H1 (cell line): ENCODE measurements around the gene PGP. TPM values are rescaled to one million over a fixed set of nuclear protein-coding genes. Genes with fewer than 3 reads are reported as not detected.

Experiments
- CTCF ChIA-PET: fragments of 300-600 bp; sonication (Branson Sonifier 250); formaldehyde crosslinking; loops from one replicate; lab custom pipeline; 2021; ENCODE audit not compliant: partially characterized antibody; lab: Charles Lee
- POLR2A ChIA-PET: fragments of 300-600 bp; sonication (Branson Sonifier 250); formaldehyde crosslinking; loops from one replicate; lab custom pipeline; 2021; ENCODE audit warnings: inconsistent platforms; ENCODE audit not compliant: partially characterized antibody; lab: Charles Lee
- DNase-seq, 2 experiments: peaks; one replicate each; pipeline versions ENCODE4 v3.0.0 to v3.0.0-alpha.2; 2010 to 2022; ENCODE audit warnings: low spot score in 2 of 2, low read depth in 1 of 2, mixed read lengths in 1 of 2
- FAIRE-seq: peaks from 2 replicates; lab custom pipeline; 2011; peaks lifted over from hg19 to GRCh38; lab: Jason Lieb, UNC
- H2AFZ ChIP-seq: 2 replicates; pipeline ENCODE4 v1.8.1; 2012; ENCODE audit warnings: low read length, inconsistent platforms
- H2AK5ac ChIP-seq: 2 replicates; pipeline ENCODE4 v1.6.1; 2013; ENCODE audit warnings: low read depth, low read length
- H2BK120ac ChIP-seq: replicated peaks from 2 replicates; pipeline ENCODE3; 2013; ENCODE audit warnings: low read depth, low read length, inconsistent platforms
- H2BK12ac ChIP-seq: 2 replicates; pipeline ENCODE4 v1.6.1; 2013; ENCODE audit warnings: low read depth, low read length
- H2BK15ac ChIP-seq: 2 replicates; pipeline ENCODE4 v1.6.1; 2013; ENCODE audit warnings: low read length
- H2BK20ac ChIP-seq: 2 replicates; pipeline ENCODE4 v1.6.1; 2013; ENCODE audit warnings: low read length
- H2BK5ac ChIP-seq: 2 replicates; pipeline ENCODE4 v1.6.1; 2013; ENCODE audit warnings: low read depth, low read length
- H3K14ac ChIP-seq: 2 replicates; pipeline ENCODE4 v1.6.1; 2013; ENCODE audit warnings: inconsistent platforms; ENCODE audit not compliant: insufficient read length
- H3K18ac ChIP-seq: 2 replicates; pipeline ENCODE4 v1.6.1; 2013; ENCODE audit warnings: low read length; ENCODE audit errors: extremely low read depth
- H3K23ac ChIP-seq: 2 replicates; pipeline ENCODE4 v1.6.1; 2013; ENCODE audit warnings: inconsistent platforms; ENCODE audit not compliant: insufficient read length
- H3K23me2 ChIP-seq: 2 replicates; pipeline ENCODE4 v1.6.1; 2013; ENCODE audit warnings: low read depth, low read length
- H3K27ac ChIP-seq: 2 replicates; pipeline ENCODE4 v1.6.1; 2011; ENCODE audit warnings: low read depth, low read length, inconsistent platforms
- H3K27me3 ChIP-seq, 4 experiments: replicated peaks in 1 of 4; 1 replicate in 1 of 4; 2 replicates in 3 of 4; pipeline versions ENCODE4 v1.6.1 to v1.8.1; 2011 to 2013; ENCODE audit warnings: low read length in 3 of 4, mild to moderate bottlenecking in 3 of 4, inconsistent platforms in 2 of 4, mixed read lengths in 2 of 4, moderate library complexity in 1 of 4; ENCODE audit not compliant: control insufficient read depth in 3 of 4, insufficient read depth in 3 of 4; ENCODE audit errors: extremely low read depth in 1 of 4
- H3K36me3 ChIP-seq, 4 experiments: 2 replicates each; pipeline versions ENCODE4 v1.6.1 to v1.8.1; 2011 to 2013; ENCODE audit warnings: mild to moderate bottlenecking in 4 of 4, low read length in 3 of 4, moderate library complexity in 2 of 4, control low read depth in 1 of 4, inconsistent platforms in 1 of 4; ENCODE audit not compliant: insufficient read depth in 4 of 4, control insufficient read depth in 2 of 4
- H3K4ac ChIP-seq: replicated peaks from 2 replicates; pipeline ENCODE3; 2013; ENCODE audit warnings: low read length, low read depth, mixed read lengths, inconsistent platforms; ENCODE audit not compliant: insufficient read length
- H3K4me1 ChIP-seq, 4 experiments: replicated peaks in 1 of 4; 1 replicate in 1 of 4; 2 replicates in 3 of 4; pipeline versions ENCODE4 v1.6.1 to v1.8.1; 2011 to 2013; ENCODE audit warnings: low read length in 3 of 4, inconsistent platforms in 2 of 4, mixed read lengths in 1 of 4; ENCODE audit not compliant: insufficient read depth in 4 of 4, control insufficient read depth in 3 of 4
- H3K4me2 ChIP-seq, 2 experiments: 2 replicates each; pipeline versions ENCODE4 v1.6.1 to v1.8.1; 2011 to 2013; ENCODE audit warnings: low read depth in 2 of 2, low read length in 2 of 2, control low read depth in 1 of 2, inconsistent platforms in 1 of 2, mild to moderate bottlenecking in 1 of 2; ENCODE audit not compliant: insufficient read depth in 1 of 2
- H3K4me3 ChIP-seq, 4 experiments: fragments of 200-600, 300-600 bp in 1 of 4; sonication (generic), shearing (Covaris generic), sonication (Bioruptor Twin) in 1 of 4; 2 replicates each; pipeline versions ENCODE4 v1.5.1 to v1.8.1; 2011 to 2016; ENCODE audit warnings: low read length in 4 of 4, low read depth in 3 of 4, control low read depth in 2 of 4, inconsistent platforms in 2 of 4, mild to moderate bottlenecking in 2 of 4, mixed read lengths in 1 of 4, moderate library complexity in 1 of 4; ENCODE audit not compliant: insufficient read depth in 2 of 4; ENCODE audit errors: extremely low read depth in 1 of 4
- H3K56ac ChIP-seq: replicated peaks from 2 replicates; pipeline ENCODE3; 2013; ENCODE audit warnings: low read depth, mild to moderate bottlenecking, mixed read lengths, low read length, inconsistent platforms; ENCODE audit not compliant: insufficient read length
- H3K79me1 ChIP-seq: 2 replicates; pipeline ENCODE4 v1.6.1; 2013; ENCODE audit warnings: low read depth, low read length, control low read depth
- H3K79me2 ChIP-seq, 2 experiments: 2 replicates each; pipeline versions ENCODE4 v1.6.1 to v1.8.1; 2012 to 2013; ENCODE audit warnings: low read length in 2 of 2, mild to moderate bottlenecking in 2 of 2, inconsistent platforms in 1 of 2; ENCODE audit not compliant: insufficient read depth in 2 of 2, control insufficient read depth in 1 of 2
- H3K9ac ChIP-seq, 4 experiments: replicated peaks in 1 of 4; 1 replicate in 1 of 4; 2 replicates in 3 of 4; pipeline versions ENCODE4 v1.6.1 to v1.8.1; 2011 to 2013; ENCODE audit warnings: low read depth in 3 of 4, low read length in 3 of 4, control low read depth in 2 of 4, mild to moderate bottlenecking in 2 of 4, moderate library complexity in 2 of 4, inconsistent platforms in 1 of 4; ENCODE audit errors: extremely low read depth in 1 of 4
- H3K9me3 ChIP-seq, 2 experiments: 2 replicates each; pipeline versions ENCODE4 v1.6.1 to v1.8.1; 2012 to 2013; ENCODE audit warnings: mild to moderate bottlenecking in 2 of 2, moderate library complexity in 2 of 2, control low read depth in 1 of 2, inconsistent platforms in 1 of 2, low read depth in 1 of 2, low read length in 1 of 2, mixed read lengths in 1 of 2; ENCODE audit not compliant: insufficient read depth in 2 of 2
- H4K20me1 ChIP-seq, 2 experiments: replicated peaks in 1 of 2; 2 replicates each; pipeline versions ENCODE3 to v1.8.1; 2011 to 2013; ENCODE audit warnings: inconsistent platforms in 2 of 2, low read length in 2 of 2, mild to moderate bottlenecking in 1 of 2; ENCODE audit not compliant: insufficient read depth in 2 of 2, control insufficient read depth in 1 of 2
- H4K5ac ChIP-seq: 2 replicates; pipeline ENCODE4 v1.6.1; 2013; ENCODE audit warnings: low read length, low read depth, mixed read lengths, inconsistent platforms; ENCODE audit not compliant: insufficient read length
- H4K8ac ChIP-seq: 2 replicates; pipeline ENCODE4 v1.8.0; 2013; ENCODE audit warnings: mild to moderate bottlenecking, moderate library complexity, low read length, inconsistent platforms; ENCODE audit not compliant: insufficient read depth; ENCODE audit errors: extremely low read depth
- H4K91ac ChIP-seq: replicated peaks from 2 replicates; pipeline ENCODE3; 2013; ENCODE audit warnings: low read length, mixed read lengths, inconsistent platforms; ENCODE audit not compliant: insufficient read length
- ASH2L ChIP-seq: fragments of 200-600, 300-600 bp; sonication (generic); IDR thresholded peaks from one replicate; pipeline ENCODE4 v1.7.1; 2017; ENCODE audit warnings: low read length
- BACH1 ChIP-seq: IDR thresholded peaks from 2 replicates; pipeline ENCODE4 v1.6.1; 2012; ENCODE audit warnings: low read length, improper control_type of control experiment
- BRCA1 ChIP-seq: IDR thresholded peaks from 2 replicates; pipeline ENCODE4 v1.6.1; 2012; ENCODE audit warnings: low read depth, low read length, improper control_type of control experiment
- CBX5 ChIP-seq: fragments of 300-800, 300-1000 bp; sonication (generic); IDR thresholded peaks from 2 replicates; pipeline ENCODE4 v1.7.1; 2016; ENCODE audit warnings: antibody characterized with exemption, low read length, low read depth
- CBX8 ChIP-seq: fragments of 300-800, 300-1000 bp; sonication (generic); IDR thresholded peaks from 2 replicates; pipeline ENCODE4 v1.7.1; 2016; ENCODE audit warnings: low read depth, low read length, borderline replicate concordance
- CEBPB ChIP-seq: IDR thresholded peaks from 2 replicates; pipeline ENCODE4 v1.6.1; 2012; ENCODE audit warnings: low read depth, low read length
- EZH2 ChIP-seq: fragments of 200-600 bp; sonication (generic); IDR thresholded peaks from 2 replicates; pipeline ENCODE4 v1.7.1; 2012; ENCODE audit warnings: low read depth, mild to moderate bottlenecking, moderate library complexity, low read length, inconsistent platforms; ENCODE audit not compliant: severe bottlenecking
- GABPA ChIP-seq: IDR thresholded peaks from 2 replicates; pipeline ENCODE4 v1.6.1; 2011; ENCODE audit warnings: mild to moderate bottlenecking, low read length, moderate library complexity, borderline replicate concordance; ENCODE audit not compliant: insufficient read depth
- HDAC6 ChIP-seq: IDR thresholded peaks from one replicate; pipeline ENCODE4 v1.7.1; 2012; ENCODE audit warnings: low read depth, mild to moderate bottlenecking, inconsistent platforms, low read length, moderate library complexity
- JUND ChIP-seq: IDR thresholded peaks from 2 replicates; pipeline ENCODE4 v1.6.1; 2011; ENCODE audit warnings: mild to moderate bottlenecking, improper control_type of control experiment, low read length
- KDM5A ChIP-seq: fragments of 200-600 bp; IDR thresholded peaks from 2 replicates; pipeline ENCODE4 v1.7.1; 2012; ENCODE audit warnings: mild to moderate bottlenecking, low read length, inconsistent platforms, mixed read lengths
- RBBP5 ChIP-seq: IDR thresholded peaks from 2 replicates; pipeline ENCODE4 v1.7.1; 2012; ENCODE audit warnings: low read depth, mild to moderate bottlenecking, inconsistent platforms, low read length, moderate library complexity, borderline replicate concordance
- SRF ChIP-seq: IDR thresholded peaks from 2 replicates; pipeline ENCODE4 v1.6.1; 2011; ENCODE audit warnings: mild to moderate bottlenecking, low read depth, low read length, moderate library complexity
- SUZ12 ChIP-seq: fragments of 200-600 bp; sonication (generic); IDR thresholded peaks from 2 replicates; pipeline ENCODE4 v1.6.1; 2012; ENCODE audit warnings: mild to moderate bottlenecking, inconsistent platforms, low read length, moderate library complexity, mixed read lengths
- TAF7 ChIP-seq: optimal IDR thresholded peaks from 2 replicates; pipeline ENCODE3; 2011; ENCODE audit warnings: low read depth, mild to moderate bottlenecking, inconsistent platforms, low read length, moderate library complexity, borderline replicate concordance
- WGBS, 2 experiments: shearing (Covaris generic) in 1 of 2; methylation state at CpG; one replicate each; pipeline versions ENCODE4 v1.1.6 to v1.1.7; 2013 to 2015; ENCODE audit warnings: low lambda C conversion rate in 2 of 2, mixed read lengths in 2 of 2, inconsistent platforms in 1 of 2, low coverage in 1 of 2, missing lambda C conversion rate in 1 of 2; ENCODE audit not compliant: insufficient replicate concordance in 2 of 2, insufficient coverage in 1 of 2, insufficient read length in 1 of 2; ENCODE audit errors: extremely low coverage in 1 of 2, missing lambda C conversion rate in 1 of 2; 5-methylcytosine and 5-hydroxymethylcytosine counted together
- polyA plus RNA-seq, 7 experiments: library from polyadenylated mRNA; depleted of rRNA in 3 of 7; stranded (reverse) in 5 of 7; unstranded in 2 of 7; fragments of >200 nt in 5 of 7; fragments of 200-250 nt in 2 of 7; gene quantifications; 1 replicate in 5 of 7; 2 replicates in 1 of 7; 4 replicates in 1 of 7; pipeline versions ENCODE4 v1.2.1 to v1.2.3, GENCODE V29; 2011 to 2013; ENCODE audit warnings: missing spikeins in 2 of 7, mixed read lengths in 2 of 7
- total RNA-seq: library from RNA; stranded (reverse); fragmentation: NEBNext Ultra II Directional; extraction: Animal tissue kit (Norgen Biotek cat#: 25700); gene quantifications from 2 replicates; pipeline ENCODE4 v1.2.1, GENCODE V29; 2021

PGP gene
- total and polyA plus RNA-seq, 2 of the 8 experiments (the other 6 are each of a cell fraction or from before 2014, with no cell fraction given) = 30.9 to 55.9 TPM

DNA sequence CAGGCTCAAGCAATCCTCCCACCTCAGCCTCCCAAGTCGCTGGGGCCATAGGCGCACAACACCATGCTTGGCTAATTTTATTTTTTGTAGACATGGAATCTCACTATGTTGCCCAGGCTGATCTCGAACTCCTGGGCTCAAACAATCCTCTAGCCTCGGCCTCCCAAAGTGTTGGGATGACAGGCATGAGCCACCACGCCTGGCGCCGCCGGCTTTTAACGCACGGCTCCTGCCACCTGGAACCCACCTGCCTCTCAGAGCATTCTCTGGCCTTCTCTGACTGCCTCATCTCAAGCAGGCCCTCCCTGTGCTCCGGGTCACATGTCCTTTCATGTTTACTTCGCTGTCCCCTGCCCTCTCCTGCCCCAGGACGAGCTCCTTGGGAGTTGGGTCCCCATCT is 28.6 kb downstream of the PGP start:
- FAIRE-seq = no peak
- Histone ChIP-seq H4K8ac (no peak overlapping the region), H3K4me3 (no peak overlapping the region), H3K79me2 (no peaks in the 10 kb centered on the region), H2AFZ (no peak overlapping the region), H3K23me2 (peaks cover 2% of the 10 kb centered on the region; the same call in 1 of the 2 replicates), H4K91ac (no peak overlapping the region), H2BK5ac (no peak overlapping the region), H2BK15ac (no peak overlapping the region), H4K20me1 (peaks cover 0 to 6% of the 10 kb centered on the region in 2 experiments), H4K5ac (no peak overlapping the region), H2AK5ac (no peak overlapping the region), H3K4me2 (no peak overlapping the region), H3K36me3 (peaks cover 0 to 4% (median 0%) of the 10 kb centered on the region in 4 experiments; a peak in 1 of 8 replicates), H3K9ac (no peak overlapping the region), H3K4me1 (peaks cover 0 to 7% (median 2%) of the 10 kb centered on the region in 4 experiments; a peak in 4 of 7 replicates), H3K56ac (no peak overlapping the region), H3K27me3 (no peaks in the 10 kb centered on the region), H2BK12ac (no peak overlapping the region), H2BK20ac (no peak overlapping the region), H3K27ac (no peak overlapping the region), H3K79me1 (no peaks in the 10 kb centered on the region), H2BK120ac (no peak overlapping the region), H3K23ac (no peak overlapping the region), H3K4ac (no peak overlapping the region), H3K9me3 (no peaks in the 10 kb centered on the region), H3K14ac (no peak overlapping the region), H3K18ac (no peak overlapping the region)
- CTCF ChIA-PET = interaction anchor here (0.6 to 2.1 kb wide), 4 partner anchors 9 to 823 kb away, joined by 3 to 9 read pairs (median 4); no protein-coding TSS in a partner anchor
- no peak for DNase-seq
- 90% methylated on average over 13 of the region's 13 CpGs; no CpG with 5 or more reads in 1 of the 2 experiments for WGBS, 2 experiments
- POLR2A ChIA-PET = interaction anchor here (0.8 to 4.9 kb wide), 4 partner anchors 13 to 31 kb away, joined by 3 to 17 read pairs (median 4); partner anchors contain the start of gene TRAF7
- TF ChIP-seq GABPA = no peak
- no peak for TF ChIP-seq KDM5A
- no peak for TF ChIP-seq CBX5
- no peak for TF ChIP-seq ASH2L
- TF ChIP-seq BACH1 = no peak
- TF ChIP-seq CBX8 = no peak
- no peak for TF ChIP-seq EZH2
- TF ChIP-seq SUZ12 = no peak
- TF ChIP-seq RBBP5 = no peak
- TF ChIP-seq CEBPB = no peak
- TF ChIP-seq HDAC6 = no peak
- no peak for TF ChIP-seq TAF7
- no peak for TF ChIP-seq BRCA1
- TF ChIP-seq SRF = no peak
- TF ChIP-seq JUND = no peak
